HG03565 (cell line): ENCODE results near the gene FAM124B.
"Not testable (repeated sequence)": the region's sequence is repeated elsewhere in the genome, so short reads cannot be mapped to it uniquely, and the experiment has no call there.

Source experiments
- ATAC-seq: cut with Tn5 transposase; IDR thresholded peaks from one replicate; pipeline ENCODE4 v1.9.1; 2021; ENCODE audit warnings: mild to moderate bottlenecking, moderate library complexity; ENCODE audit not compliant: unreplicated experiment

Gene FAM124B

GRCh38 chr2:224416656-224417360, 14.9 kb upstream of the FAM124B start:
- ATAC-seq = no peak

DNA sequence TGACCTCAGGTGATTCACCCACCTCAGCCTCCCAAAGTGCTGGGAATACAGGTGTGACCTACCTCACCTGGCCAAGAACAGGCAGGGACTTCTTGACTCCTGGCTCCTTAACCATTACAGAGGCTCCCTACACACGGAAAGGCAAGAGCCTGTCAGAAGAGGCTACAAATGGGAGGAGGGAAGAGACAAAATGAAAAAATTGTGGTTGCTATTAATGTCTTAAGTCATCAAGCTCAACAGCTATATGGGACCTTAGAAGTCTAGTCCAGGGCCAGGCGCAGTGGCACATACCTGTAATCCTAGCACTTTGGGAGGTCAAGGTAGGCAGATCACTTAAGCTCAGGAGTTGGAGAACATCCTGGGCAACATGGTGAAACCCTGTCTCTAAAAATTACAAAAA, 11.5 kb upstream of the FAM124B start:
- no peak for ATAC-seq

DNA sequence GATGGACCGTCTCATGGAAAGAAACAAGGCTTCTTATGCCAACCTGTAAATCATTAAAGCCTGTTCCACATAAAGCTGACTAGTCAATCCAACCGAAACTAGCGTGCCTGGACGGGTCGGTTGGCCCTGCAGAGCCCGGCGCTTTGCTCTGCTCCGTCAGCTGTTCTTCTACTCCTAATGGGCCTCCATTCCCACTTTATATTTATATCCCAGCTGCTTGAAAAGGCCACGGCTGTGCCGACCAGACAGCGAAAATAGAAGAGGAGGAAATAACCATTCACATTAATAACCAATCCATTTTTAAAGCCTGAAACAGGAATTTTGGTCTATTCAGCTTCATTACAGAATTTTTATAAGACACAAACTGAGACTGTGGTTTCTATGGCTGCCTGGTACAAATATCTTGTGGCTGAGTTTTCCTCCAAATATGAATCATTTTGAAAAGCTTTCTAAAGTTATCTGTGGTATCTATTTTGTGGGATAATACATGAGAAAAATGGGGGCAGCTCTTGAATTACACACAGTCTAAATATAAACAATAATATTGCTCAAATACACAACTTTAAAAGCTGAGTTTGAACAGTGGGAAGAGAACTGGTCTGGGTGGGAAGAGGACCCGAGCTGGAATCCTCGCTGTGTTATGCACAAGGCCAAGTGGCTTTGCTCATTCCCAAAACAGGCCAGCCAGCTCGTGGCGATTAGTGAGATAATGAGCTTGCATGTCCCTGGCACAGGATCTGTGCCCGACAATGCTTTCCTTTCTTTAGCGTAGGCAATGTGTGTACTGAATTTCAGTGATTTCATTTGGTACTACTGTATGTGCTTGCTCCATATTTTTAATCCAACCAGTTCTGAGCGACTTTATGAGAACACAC, 10.5 kb upstream of the FAM124B start:
- ATAC-seq = no peak

GRCh38 chr2:224410946-224411561, 9.1 kb upstream of the FAM124B start:
- ATAC-seq = no peak

GRCh38 chr2:224408676-224409075, 6.8 kb upstream of the FAM124B start:
- no peak for ATAC-seq

GRCh38 chr2:224407241-224407701, 5.4 kb upstream of the FAM124B start:
- ATAC-seq = no peak

DNA sequence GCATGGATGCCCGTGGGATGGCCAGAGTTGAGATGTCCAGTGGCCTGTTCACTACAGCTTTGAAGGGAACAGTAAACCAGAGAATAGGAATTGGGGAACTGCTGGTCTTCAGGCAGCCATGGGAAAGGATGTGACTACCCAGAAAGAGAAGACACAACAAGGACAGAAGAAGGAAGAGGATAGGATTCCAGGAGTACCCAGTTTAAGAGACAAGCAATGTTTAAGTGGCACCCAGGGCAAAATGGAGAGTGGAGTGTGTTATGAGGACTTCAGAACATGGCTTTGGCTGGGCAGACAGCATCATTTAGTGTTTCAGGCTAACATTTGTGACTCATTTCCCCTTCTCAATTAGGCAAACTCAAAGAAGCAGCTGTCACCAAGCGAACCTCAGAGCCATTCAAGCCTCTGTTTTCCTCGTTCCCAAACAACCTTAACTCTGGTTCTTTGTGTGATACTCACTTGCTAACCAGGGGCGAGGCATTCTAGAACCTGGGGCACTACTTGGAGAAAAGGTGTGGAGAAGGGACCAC, 4.0 kb upstream of the FAM124B start:
- no peak for ATAC-seq

DNA sequence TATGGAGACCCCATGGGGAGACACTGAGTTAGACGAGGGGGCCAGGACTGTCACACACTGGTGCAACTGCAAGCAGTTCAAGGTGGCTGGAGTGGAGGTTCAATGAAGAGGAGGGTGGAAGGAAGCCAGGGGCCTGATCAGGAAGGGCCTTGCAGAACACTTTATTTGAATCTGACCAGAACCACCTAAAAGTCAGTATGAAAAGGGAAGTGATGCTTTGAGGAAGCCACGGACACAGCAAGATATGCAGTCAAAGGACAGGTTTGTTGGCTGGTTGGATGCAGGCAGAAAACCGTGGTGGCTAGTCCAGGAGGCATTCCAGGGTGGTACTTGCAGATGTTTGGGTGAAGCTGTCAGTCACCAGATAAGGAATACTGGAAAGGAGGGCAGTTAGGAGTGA, 3.5 kb upstream of the FAM124B start:
- ATAC-seq = peak; percentile 62

- no peak for ATAC-seq
Measured at GRCh38 chr2:224404796-224405195, 2.9 kb upstream of the FAM124B start.

- ATAC-seq = no peak
Measured at GRCh38 chr2:224403657-224404056, 1.8 kb upstream of the FAM124B start.

DNA sequence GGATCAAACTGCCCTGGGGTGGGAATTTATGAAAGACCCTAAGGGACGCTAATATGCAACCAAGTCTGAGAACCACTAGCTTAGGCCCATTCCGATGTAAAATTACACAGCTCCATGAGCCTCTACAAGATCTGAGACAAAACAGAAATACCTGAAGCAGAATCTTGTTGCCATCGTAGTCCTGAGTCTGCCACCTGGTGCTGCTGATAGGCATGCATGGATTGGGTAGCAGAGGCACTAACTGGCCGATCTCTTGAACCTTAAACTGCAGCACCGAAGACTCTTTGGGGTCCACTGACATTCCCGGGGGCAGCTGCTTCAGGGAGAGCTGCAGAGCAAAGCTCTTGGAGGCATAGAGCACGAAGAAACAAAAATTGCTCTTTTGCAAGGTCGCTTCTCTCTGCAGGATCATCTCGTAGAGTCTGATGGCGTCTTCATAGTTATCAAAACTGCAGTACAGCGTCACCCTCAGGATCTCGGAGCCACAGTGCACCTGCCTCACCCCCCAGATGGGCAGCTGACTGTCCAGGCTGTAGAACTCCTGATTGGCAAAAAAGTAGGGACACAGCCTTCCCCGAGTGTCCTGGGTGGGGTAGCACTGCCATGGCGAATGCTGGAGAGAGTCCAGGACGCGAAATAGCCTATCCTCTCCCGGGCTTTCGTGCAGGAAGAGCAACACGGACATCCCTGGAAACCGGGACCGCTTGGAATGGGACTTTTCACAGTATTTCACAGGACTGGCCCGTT, 848 bp downstream of the FAM124B start:
- ATAC-seq = no peak

- ATAC-seq = no peak
Measured at GRCh38 chr2:224400174-224400810, 1.6 kb downstream of the FAM124B start.

DNA sequence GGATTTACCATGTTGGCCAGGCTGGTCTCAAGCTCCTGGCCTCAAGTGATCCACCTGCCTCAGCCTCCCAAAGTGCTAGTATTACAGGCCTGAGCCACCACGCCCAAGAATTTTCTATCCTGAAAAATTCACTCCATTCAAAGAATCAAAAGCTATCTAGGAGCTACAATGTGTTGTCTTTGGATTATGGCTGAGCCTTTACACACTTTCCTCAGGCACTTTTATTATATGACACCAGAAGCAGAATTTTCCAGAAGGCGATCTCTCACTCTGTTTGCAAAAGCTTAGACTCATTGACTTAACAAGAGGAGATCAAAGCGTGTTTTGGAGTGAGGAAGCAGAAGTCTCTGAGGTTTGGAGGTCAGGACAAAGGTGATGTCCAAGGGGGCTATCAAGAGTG, 3.6 kb downstream of the FAM124B start:
- ATAC-seq = no peak

GRCh38 chr2:224397100-224397499, 4.8 kb downstream of the FAM124B start:
- not testable (repeated sequence) for ATAC-seq

DNA sequence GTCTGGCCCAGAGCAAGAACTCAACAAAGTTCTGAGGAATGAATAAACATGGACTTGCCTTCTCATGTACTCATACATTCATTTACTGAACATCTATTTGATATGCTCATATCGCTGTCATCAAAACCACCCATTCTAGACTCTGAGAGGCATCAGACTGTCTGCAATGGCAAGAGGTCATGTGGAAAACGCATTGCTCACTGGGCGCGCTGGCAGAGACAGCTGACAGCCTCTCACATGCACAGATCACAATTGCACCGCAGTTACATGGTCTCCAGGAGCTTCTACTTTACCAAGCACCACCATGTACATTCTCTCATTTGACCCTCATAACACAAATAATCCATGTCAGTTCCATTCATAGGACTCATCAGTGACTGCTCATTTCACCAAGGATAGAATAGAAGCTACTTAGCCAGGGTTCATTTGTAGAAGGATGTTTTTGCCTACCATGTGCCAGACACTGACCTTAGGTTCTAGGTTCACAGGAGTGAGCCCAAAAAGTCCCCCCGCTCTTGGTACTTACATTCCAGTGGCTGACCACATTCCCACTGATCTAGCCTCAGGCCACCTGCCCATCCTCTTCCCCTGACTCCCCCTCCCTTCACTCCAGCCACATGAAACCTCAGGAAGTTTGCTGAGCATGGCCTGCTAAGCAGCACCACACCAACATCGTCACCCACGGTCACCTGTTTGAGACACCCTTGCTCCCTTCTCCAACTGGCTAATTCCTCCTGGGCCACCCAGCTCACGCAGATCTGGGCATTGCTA, 6.1 kb downstream of the FAM124B start:
- no peak for ATAC-seq

DNA sequence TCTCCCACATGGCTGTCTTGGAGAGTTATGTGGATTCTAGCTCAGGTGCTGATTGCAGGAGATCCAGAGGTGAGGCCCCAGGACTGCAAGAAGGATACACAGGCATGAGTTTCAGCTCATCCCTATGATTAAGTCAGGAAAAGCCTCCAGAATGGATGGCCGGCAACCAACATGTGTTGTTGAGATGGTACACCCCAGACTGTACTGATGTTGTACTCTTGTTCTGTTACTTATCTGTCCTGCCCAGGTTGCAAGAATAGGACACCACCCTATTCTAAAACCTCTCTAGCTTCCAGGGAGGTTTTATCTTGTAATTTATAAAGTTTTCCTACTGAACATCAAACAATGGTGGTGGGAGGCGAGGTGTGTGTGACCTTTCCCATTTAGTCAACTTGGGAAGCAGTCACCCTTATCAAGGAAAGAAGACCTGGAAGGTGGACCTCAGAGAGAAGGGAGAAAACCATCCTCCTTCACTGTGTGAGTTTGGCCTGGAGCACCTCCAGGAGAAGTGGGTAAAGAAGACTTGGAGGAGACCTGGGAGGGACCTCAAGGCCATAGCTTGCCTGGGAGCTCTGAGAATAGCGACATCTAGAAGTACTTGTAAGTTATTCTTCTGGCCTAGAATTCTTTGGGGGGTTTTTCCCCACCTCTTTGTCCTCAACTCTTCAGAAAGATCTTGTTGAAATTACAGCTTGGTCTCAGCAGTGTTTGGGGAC, 8.6 kb downstream of the FAM124B start:
- ATAC-seq = no peak

GRCh38 chr2:224392545-224392944, 9.4 kb downstream of the FAM124B start:
- no peak for ATAC-seq

DNA sequence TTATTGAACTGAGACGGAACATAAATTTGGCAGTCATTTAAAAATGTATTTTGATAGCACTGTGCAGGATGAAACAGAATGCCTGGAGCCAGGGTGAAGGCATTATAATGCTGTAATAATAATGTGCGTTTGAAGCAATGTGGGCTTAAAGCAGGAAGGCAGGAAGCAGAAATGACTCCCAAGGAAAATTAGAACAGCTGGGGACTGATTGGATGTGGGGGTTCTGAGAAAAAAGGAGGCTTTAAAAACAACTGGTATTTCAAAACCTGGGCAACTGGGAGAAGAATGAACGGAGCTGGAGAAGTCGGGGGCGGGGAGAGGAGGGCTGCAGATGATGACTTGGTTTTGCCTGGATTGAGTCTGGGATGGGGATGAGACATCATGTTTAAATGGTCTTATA, 12.6 kb downstream of the FAM124B start:
- ATAC-seq = no peak

DNA sequence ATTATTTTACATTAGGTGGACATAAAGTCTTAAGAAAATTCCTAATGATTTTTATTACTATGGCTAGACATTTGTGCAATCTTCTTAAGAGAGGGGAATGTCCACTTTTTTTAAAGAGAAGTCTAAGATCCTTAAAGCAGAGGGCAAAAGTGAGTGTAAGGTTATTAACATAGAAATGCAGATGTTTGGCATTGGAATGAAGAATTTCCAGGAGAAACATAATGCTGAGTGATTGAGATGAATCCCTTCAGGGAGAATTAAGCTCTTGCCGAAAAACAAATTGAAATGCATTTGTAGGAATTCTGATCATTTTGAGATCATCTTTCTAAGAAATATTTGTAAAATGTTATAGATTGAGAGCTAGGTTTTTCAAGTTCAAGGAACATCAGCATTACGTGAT, 15.0 kb downstream of the FAM124B start:
- ATAC-seq = no peak
